ENCODE measurements around the gene PRPSAP2.
A peak's percentile ranks its signal among the peaks of the same experiment; 100 is the strongest.

The PRPSAP2 gene

DNA sequence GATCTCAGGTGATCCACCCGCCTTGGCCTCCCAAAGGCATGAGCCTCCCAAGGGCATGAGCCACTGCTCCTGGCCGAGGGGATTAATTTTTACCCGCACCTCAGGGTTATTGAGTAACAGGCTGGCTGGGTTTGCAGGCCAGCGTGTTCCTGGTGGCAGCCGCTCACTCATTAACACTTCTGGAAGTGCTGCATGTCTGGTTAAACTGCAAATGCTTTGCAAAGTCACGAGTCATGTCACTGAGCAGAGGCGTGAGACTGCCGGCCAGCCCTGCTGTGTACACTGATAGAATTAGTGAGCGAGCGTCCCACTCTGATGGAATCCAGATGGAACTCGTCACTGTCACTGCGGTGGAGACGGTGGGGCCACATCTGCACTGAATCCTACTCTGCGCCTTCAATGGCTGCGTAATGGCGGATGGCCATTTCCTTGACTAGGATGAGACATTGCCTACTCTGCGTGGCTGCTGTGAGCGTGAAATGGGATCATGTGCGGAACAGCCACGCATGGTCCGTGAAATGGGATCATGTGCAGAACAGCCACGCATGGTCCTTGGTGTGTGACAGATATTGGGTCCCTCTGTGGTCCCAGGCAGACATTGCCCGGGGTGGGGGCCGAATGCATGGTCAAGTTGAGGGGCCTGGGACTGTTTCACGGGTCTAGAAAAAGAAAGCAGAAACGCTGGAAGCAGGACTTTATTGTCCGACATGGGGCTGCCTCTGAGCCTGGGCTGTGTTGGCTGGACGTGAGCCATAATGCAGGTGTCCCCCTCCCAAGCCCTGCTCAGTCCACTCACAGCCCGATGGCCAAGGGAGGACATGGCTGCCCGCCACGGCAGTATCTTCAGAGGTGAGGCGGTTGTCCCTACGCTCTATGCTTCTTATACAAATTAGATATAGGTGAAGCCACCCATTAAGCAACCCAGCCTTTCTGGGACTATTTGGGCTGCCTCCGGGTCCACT is 93.3 kb downstream of the PRPSAP2 start:
- no peak overlapping the region for H4K91ac ChIP-seq (ENCODE audit: low read length)
- H3K23ac ChIP-seq (ENCODE audit: low read length in 2 of 2): peak overlapping the region in 1 of 2 experiments; percentile 51
- no peak overlapping the region for H2BK120ac ChIP-seq (ENCODE audit: low read depth, low read length)
- H3K4me2 ChIP-seq (ENCODE audit: low read length, poor library complexity, severe bottlenecking): no peak overlapping the region
- H3K14ac ChIP-seq (ENCODE audit: low read length in 2 of 2): peak overlapping the region in 1 of 2 experiments; percentile 61
- no peak overlapping the region for H3K4ac ChIP-seq (ENCODE audit: low read depth in 1 of 2, low read length in 2 of 2)
- H3K4me1 ChIP-seq (ENCODE audit: control insufficient read depth, insufficient read depth, low read depth, low read length): peaks cover 23% of the 10 kb centered on the region
- peak overlapping the region; percentile 14 for H3K27ac ChIP-seq (ENCODE audit: low read length, poor library complexity, severe bottlenecking)
- no peak overlapping the region for H4K8ac ChIP-seq (ENCODE audit: low read length)
- no peak overlapping the region for H2AFZ ChIP-seq (ENCODE audit: low read depth, low read length)
- no peaks in the 10 kb centered on the region for H3K9me3 ChIP-seq (ENCODE audit: control insufficient read depth, low read length)
- no peaks in the 10 kb centered on the region for H3K79me1 ChIP-seq (replicated peaks; ENCODE audit: low read length, poor library complexity, severe bottlenecking)
- no peak overlapping the region for H3K9ac ChIP-seq (ENCODE audit: low read length)
- DNase-seq: no peak
- H3K18ac ChIP-seq (ENCODE audit: low read depth in 1 of 2, low read length in 2 of 2): no peak overlapping the region
- H3K4me3 ChIP-seq (ENCODE audit: insufficient read depth in 1 of 2, low read depth in 1 of 2, low read length in 2 of 2): no peak overlapping the region
- H3K27me3 ChIP-seq (ENCODE audit: control insufficient read depth in 1 of 2, insufficient read depth in 1 of 2, low read length in 2 of 2): peaks cover 0 to 53% of the 10 kb centered on the region in 2 experiments
- H2BK12ac ChIP-seq (ENCODE audit: low read length in 2 of 2): no peak overlapping the region
- H2BK5ac ChIP-seq (ENCODE audit: low read depth, low read length, poor library complexity, severe bottlenecking): no peak overlapping the region
- H3K36me3 ChIP-seq (ENCODE audit: control insufficient read depth in 1 of 2, insufficient read depth in 2 of 2, low read depth in 1 of 2, low read length in 2 of 2): no peaks in the 10 kb centered on the region
- 73% methylated on average over 34 of the region's 34 CpGs for WGBS
- no peak overlapping the region for H2BK15ac ChIP-seq (ENCODE audit: low read depth, poor library complexity, severe bottlenecking)
- peak overlapping the region; percentile 57 for H2AK5ac ChIP-seq (ENCODE audit: low read length, severe bottlenecking)

DNA sequence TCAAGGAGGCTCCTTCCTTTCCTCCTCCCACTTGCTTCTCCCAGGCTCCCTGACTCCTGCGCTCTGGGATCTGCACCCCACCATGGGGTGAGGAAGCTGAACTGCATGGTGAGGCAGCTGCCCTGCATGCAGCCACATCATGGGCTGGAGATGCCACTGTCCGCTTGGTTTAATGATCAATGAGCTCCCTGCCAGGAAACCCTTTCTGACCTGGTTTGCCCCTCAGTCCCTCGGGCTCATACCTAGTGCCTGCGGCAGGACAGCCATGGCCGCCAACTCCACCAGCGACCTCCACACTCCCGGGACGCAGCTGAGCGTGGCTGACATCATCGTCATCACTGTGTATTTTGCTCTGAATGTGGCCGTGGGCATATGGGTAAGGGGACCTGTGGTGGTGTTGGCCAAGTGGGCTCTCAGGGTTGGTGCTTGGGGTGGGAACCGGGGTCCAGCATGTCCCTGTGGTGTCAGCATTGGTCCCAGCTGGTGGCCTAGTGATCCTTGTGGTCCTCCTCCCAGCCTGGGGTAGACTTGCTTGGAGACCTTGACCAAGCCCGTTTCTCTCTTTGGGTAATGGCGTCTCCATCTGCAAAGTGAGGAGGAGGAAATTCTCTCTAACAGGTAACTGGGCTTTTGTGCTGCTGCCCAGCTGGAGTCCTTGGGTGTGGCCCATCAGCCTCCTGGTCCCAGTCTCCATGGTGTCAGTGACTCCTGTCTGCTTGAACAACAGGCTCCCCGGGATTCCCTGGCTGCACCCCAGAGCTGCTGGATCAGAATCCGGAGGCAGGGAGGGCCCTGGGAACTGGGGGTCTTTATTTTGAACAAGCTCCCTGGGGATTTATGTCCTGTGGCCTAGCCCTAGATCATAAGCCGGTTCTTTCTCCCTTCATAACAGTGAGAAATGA is 94.3 kb downstream of the PRPSAP2 start, which contains the start of gene SLC5A10:
TSS of gene SLC5A10 (plus strand) at position 225 of the 902 bp plus-strand sequence. CDS start at position 266, 41 bp downstream.
- no peaks in the 10 kb centered on the region for H3K79me1 ChIP-seq (replicated peaks; ENCODE audit: low read length, poor library complexity, severe bottlenecking)
- H4K91ac ChIP-seq (ENCODE audit: low read length): no peak within 1 kb of the TSS
- peak within 1 kb of the TSS; percentile 57 for H2AK5ac ChIP-seq (ENCODE audit: low read length, severe bottlenecking)
- no peaks in the 10 kb centered on the region for H3K9me3 ChIP-seq (ENCODE audit: control insufficient read depth, low read length)
- H3K23ac ChIP-seq (ENCODE audit: low read length in 2 of 2): peak within 1 kb of the TSS in 1 of 2 experiments; percentile 51
- no peak within 1 kb of the TSS for H2BK12ac ChIP-seq (ENCODE audit: low read length in 2 of 2)
- H3K36me3 ChIP-seq (ENCODE audit: control insufficient read depth in 1 of 2, insufficient read depth in 2 of 2, low read depth in 1 of 2, low read length in 2 of 2): no peaks in the 10 kb centered on the region
- no peak within 1 kb of the TSS for H3K4me3 ChIP-seq (ENCODE audit: insufficient read depth in 1 of 2, low read depth in 1 of 2, low read length in 2 of 2)
- no peak within 1 kb of the TSS for H2BK120ac ChIP-seq (ENCODE audit: low read depth, low read length)
- DNase-seq: no peak
- WGBS: 91% methylated on average over 17 of the region's 17 CpGs
- H3K27ac ChIP-seq (ENCODE audit: low read length, poor library complexity, severe bottlenecking): peak within 1 kb of the TSS; percentile 14
- H3K4me2 ChIP-seq (ENCODE audit: low read length, poor library complexity, severe bottlenecking): no peak within 1 kb of the TSS
- H3K18ac ChIP-seq (ENCODE audit: low read depth in 1 of 2, low read length in 2 of 2): no peak within 1 kb of the TSS
- H3K27me3 ChIP-seq (ENCODE audit: control insufficient read depth in 1 of 2, insufficient read depth in 1 of 2, low read length in 2 of 2): peaks cover 0 to 45% of the 10 kb centered on the region in 2 experiments
- H3K14ac ChIP-seq (ENCODE audit: low read length in 2 of 2): peak within 1 kb of the TSS in 1 of 2 experiments; percentile 61
- H3K4me1 ChIP-seq (ENCODE audit: control insufficient read depth, insufficient read depth, low read depth, low read length): peaks cover 19% of the 10 kb centered on the region
- no peak within 1 kb of the TSS for H2AFZ ChIP-seq (ENCODE audit: low read depth, low read length)
- H2BK15ac ChIP-seq (ENCODE audit: low read depth, poor library complexity, severe bottlenecking): no peak within 1 kb of the TSS
- H2BK5ac ChIP-seq (ENCODE audit: low read depth, low read length, poor library complexity, severe bottlenecking): no peak within 1 kb of the TSS
- no peak within 1 kb of the TSS for H3K9ac ChIP-seq (ENCODE audit: low read length)
- no peak within 1 kb of the TSS for H3K4ac ChIP-seq (ENCODE audit: low read depth in 1 of 2, low read length in 2 of 2)
- no peak within 1 kb of the TSS for H4K8ac ChIP-seq (ENCODE audit: low read length)

DNA sequence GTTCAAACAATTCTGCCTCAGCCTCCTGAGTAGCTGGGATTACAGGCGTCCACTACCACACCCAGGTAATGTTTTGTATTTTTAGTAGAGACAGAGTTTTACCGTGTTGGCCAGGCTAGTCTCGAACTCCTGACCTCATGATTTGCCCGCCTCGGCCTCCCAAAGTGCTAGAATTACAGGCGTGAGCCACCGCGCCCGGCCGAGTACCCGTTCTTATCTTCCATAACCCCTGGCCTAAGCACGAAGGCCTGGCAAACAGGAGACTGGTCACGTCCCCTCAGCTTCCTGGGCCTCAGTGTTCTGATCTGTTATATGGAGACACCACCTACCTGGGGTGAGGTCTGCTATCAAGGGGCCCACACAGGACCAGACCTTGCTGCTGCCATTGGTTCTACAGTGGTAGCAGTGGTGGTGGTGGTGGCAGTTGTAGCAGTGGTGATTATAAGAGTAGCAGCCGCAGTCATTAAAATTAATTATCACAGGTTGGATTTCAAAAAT is 95.3 kb downstream of the PRPSAP2 start:
- Histone ChIP-seq H4K8ac (ENCODE audit: low read length) (no peak overlapping the region), H2BK120ac (ENCODE audit: low read depth, low read length) (no peak overlapping the region), H3K79me1 (replicated peaks; ENCODE audit: low read length, poor library complexity, severe bottlenecking) (no peaks in the 10 kb centered on the region), H2BK12ac (ENCODE audit: low read length in 2 of 2) (no peak overlapping the region), H3K14ac (ENCODE audit: low read length in 2 of 2) (no peak overlapping the region), H3K9ac (ENCODE audit: low read length) (no peak overlapping the region), H3K27ac (ENCODE audit: low read length, poor library complexity, severe bottlenecking) (no peak overlapping the region), H3K18ac (ENCODE audit: low read depth in 1 of 2, low read length in 2 of 2) (no peak overlapping the region), H2AFZ (ENCODE audit: low read depth, low read length) (no peak overlapping the region), H2AK5ac (ENCODE audit: low read length, severe bottlenecking) (peak overlapping the region; percentile 31), H2BK5ac (ENCODE audit: low read depth, low read length, poor library complexity, severe bottlenecking) (no peak overlapping the region), H3K4me2 (ENCODE audit: low read length, poor library complexity, severe bottlenecking) (no peak overlapping the region), H3K27me3 (ENCODE audit: control insufficient read depth in 1 of 2, insufficient read depth in 1 of 2, low read length in 2 of 2) (peaks cover 0 to 35% of the 10 kb centered on the region in 2 experiments), H3K4me1 (ENCODE audit: control insufficient read depth, insufficient read depth, low read depth, low read length) (peaks cover 19% of the 10 kb centered on the region), H3K36me3 (ENCODE audit: control insufficient read depth in 1 of 2, insufficient read depth in 2 of 2, low read depth in 1 of 2, low read length in 2 of 2) (no peaks in the 10 kb centered on the region), H4K91ac (ENCODE audit: low read length) (no peak overlapping the region), H3K4ac (ENCODE audit: low read depth in 1 of 2, low read length in 2 of 2) (no peak overlapping the region), H3K4me3 (ENCODE audit: insufficient read depth in 1 of 2, low read depth in 1 of 2, low read length in 2 of 2) (no peak overlapping the region), H2BK15ac (ENCODE audit: low read depth, poor library complexity, severe bottlenecking) (no peak overlapping the region), H3K23ac (ENCODE audit: low read length in 2 of 2) (no peak overlapping the region), H3K9me3 (ENCODE audit: control insufficient read depth, low read length) (no peaks in the 10 kb centered on the region)
- no peak for DNase-seq
- 96% methylated on average over 14 of the region's 14 CpGs for WGBS

Data from mesenchymal stem cell (in vitro differentiated cells and primary cell).